ENCODE measurements around the gene SLC38A9.
"Not testable (repeated sequence)": the region's sequence is repeated elsewhere in the genome, so short reads cannot be mapped to it uniquely, and the experiment has no call there.

SLC38A9 gene

DNA sequence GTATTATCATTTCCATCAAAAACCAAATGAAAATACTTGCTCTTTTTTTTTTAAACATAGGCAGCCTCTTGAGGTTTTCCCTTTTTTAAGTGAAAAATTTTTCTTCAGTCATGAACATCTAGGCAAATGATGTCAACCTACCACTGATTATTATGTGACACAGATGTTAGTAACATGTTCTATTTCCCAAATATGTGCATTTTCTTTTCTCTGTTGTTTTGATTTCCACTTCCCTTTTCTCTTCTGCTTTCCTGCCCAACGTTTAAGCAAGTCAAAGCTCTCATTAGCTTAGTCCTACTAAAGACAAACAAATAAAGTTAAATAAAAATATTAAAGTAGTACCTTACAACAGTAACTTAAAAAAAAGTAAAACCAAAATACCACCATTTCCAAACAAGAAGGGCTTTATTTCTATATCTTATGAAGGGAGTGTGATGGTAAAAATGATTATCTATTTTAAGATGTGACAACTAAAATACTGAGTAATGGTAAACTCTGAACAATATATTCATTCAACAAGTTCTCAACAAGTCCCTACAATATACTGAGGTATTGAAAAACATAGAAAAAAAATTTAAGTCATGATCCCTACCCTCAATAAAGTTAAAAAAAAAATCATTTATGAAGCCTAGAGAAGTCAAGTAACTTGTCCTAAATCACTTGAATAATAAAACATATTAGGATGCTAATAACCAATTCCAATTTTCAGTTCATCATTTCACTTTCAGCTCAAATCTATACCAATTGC, 9.4 kb downstream of the SLC38A9 start:
- DNase-seq (ENCODE audit: low spot score): peak; percentile 18

DNA sequence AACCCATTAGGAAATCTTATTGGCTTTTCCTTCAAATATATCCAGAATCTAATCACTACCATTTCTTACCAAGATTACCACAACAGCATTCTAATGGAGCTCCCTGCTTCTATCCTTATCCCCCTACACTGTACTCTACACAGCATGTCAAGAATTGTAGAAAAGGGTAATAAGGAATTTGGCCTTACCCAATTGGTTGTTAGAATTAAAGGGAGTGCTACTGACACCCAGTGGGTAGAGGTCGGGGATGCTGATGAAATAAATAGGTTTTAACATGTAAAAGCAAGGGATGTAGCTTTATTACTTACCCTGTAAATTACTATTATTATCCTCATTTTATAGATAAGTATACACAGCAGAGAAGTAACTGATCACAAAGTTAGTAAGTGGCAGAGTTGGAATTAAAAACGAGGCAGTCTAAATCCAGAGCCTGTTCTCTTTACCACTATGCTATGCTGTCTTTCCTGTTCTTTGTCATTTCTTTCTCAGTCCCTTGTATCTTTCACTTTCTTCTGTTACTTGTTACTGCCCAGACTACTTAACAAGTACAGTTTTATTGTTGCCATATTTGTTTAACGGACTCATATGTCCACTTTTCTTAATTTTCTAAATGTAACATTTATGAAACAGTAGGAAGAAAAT, 10.5 kb downstream of the SLC38A9 start:
- DNase-seq (ENCODE audit: low spot score): no peak

DNA sequence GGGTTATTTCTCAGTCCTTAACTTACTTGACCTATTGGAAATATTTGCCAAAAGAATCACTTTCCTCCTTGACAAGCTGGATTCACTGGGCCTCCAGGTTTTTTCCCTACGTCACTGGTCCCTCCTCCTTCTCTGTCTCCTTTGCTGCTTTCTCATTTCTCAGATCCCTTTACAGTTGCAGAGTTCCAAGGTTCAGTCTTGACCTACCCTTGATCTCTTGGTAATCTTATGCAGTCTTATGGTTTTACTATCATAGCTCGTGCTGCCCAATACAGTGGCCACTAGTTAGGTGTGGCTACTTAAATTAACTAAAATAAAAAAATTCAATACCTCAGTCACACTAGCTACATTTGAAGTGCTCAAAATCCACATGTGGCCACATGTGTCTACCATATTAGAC, 11.4 kb downstream of the SLC38A9 start:
- no peak for DNase-seq (ENCODE audit: low spot score)

DNA sequence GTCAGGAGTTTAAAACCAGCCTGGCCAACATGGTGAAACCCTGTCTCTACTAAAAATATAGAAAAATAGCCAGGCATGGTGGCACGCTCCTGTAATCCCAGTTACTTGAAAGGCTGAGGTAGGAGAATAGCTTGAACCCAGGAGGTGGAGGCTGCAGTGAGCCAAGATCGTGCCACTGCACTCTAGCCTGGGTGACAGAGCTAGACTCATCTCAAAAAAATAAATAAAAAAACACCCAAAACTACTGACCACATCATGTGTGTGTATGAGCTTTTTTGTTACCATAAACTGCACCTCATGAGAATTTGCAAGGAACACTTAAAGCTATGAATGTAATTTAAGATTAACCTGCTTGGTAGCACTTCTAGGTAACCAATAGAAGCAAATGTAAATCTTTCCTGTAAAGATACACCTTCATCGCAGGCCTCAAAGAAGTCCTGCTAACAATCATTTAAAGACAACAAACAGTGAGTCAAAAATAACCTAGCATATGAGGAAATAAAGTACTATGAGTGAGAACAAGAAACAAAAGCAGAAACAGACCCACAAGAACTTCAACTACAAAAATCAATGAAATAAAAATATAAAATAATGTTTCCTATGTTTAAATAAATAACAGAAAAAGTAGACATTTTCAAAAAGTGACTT, 13.0 kb downstream of the SLC38A9 start:
- no peak for DNase-seq (ENCODE audit: low spot score)

DNA sequence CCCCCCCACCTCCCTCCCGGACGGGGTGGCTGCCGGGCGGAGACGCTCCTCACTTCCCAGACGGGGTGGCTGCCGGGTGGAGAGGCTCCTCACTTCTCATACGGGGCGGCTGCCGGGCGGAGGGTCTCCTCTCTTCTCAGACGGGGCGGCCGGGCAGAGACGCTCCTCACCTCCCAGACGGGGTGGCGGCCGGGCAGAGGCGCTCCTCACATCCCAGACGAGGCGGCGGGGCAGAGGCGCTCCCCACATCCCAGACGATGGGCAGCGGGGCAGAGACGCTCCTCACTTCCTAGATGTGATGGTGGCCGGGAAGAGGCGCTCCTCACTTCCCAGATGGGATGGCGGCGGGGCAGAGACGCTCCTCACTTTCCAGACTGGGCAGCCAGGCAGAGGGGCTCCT, 15.4 kb downstream of the SLC38A9 start:
- not testable (repeated sequence) for DNase-seq (ENCODE audit: low spot score)

DNA sequence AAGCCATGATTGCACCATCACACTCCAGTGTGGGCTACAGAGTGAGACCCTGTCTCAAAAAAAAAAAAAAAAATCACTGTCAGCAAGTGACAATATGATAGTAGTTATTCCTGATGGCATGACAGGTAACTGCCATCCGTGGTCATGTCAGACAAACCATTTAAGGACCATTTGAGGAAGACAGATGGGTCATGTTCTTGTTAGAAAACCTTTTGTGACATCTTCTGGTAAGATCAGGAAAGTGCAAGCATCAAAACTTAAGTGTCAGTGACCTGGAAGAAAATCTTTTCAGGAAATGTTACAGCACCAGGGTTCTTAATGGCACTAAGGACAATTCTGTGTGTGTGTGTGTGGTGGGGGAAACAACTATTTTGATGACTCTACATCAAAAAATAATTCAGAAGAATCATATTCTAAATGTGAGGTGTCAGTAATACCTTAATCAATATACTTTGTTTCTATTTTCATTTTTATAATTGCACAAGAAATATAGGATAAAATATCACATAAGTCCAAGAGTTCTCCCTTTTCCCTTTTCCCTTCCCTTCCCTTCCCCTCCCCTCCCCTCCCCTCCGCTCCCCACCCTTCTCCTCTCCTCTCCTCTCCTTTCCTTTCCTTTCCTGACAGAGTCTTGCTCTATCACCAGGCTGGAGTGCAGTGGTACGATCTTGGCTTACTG, 17.8 kb downstream of the SLC38A9 start:
- DNase-seq (ENCODE audit: low spot score): peak; percentile 42

DNA sequence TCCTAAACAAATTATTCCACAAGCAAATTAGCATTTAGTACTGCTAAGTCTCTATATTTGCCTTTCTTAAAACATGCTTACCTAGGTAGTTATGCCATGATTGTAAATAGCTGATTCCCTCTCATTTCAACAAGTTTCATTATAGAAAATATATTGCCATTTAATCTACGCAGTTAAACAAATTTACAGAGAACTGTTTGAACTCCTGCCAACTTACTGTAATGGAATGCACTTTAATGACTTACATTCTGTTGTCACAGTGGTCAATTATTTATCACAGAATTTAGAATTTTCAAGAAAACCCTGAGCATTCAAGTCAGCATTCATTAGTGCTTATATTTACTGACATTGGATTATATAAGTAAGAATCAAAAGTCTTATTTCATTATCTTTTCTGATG, 19.6 kb downstream of the SLC38A9 start:
- DNase-seq (ENCODE audit: low spot score): no peak

DNA sequence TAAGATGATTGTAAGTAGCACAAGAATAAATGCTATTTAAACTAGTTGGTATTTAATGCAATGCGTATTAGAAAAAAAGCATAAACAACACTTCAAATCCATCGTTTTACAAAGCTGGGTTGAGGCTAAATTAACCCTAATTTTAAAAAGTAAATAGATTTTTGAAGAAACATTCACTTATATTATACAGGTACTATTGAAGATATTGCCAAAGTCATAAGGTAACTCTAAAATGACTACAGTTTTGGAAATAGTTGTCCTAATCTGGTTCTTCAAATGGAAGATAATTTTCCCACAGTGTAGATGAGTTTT, 20.1 kb downstream of the SLC38A9 start:
- no peak for DNase-seq (ENCODE audit: low spot score)

DNA sequence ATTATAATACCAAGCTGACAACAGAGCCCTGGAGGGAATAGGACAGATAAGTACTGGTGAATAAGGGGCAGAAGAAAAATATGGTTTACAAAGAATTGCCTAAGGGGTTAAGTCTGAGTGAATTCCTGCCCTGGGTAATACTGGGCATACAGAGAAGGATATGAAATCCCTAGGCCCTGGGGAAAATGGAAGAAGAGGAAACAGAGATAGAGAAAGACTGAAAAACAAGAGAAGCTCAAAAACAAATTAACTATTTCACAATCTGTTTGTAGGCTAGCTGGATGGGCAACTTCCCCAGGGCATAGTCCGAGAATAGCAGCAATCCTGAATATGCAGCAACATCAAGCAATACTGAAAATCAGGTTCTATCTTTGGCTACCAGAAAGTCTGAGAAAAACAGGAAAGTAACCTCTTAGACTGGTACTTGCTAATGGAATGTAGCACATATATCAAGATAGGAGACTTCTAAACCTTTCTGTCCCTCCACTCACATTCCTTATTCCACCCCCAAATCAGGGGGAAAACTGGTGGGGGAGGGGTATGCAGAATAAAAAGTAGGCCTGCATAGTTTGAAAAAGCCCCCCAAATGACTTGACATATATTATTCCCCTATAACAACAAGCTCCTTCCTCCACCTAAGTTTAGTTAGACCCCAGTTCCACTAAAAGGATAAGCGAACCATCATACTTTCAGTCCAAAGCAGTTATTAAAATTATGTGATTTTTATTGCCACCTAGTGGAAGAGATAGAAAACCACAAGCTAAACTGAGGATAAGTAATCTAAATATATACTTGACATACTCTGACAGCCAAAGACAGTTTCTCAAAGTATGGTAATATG, 20.6 kb downstream of the SLC38A9 start:
- peak; percentile 59 for DNase-seq (ENCODE audit: low spot score)

DNA sequence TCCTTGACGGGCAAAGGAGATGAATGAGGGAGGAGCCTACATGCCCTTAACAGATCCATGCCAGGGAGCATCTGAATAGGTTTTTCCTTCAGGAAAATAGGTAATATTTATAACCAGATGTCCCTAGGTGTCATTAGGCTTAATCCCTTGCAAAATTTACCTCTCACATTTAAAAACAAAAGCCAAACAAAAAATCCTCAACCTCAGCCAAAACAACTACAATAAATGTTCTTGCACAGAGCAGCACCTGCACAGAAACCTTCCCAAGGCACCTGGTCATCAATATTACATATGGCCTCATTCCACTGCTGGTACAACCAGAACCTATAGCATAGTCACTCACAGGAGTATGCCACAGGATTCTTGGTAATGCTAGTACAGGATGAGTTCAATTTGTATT, 30.1 kb downstream of the SLC38A9 start:
- no peak for DNase-seq (ENCODE audit: low spot score)

DNA sequence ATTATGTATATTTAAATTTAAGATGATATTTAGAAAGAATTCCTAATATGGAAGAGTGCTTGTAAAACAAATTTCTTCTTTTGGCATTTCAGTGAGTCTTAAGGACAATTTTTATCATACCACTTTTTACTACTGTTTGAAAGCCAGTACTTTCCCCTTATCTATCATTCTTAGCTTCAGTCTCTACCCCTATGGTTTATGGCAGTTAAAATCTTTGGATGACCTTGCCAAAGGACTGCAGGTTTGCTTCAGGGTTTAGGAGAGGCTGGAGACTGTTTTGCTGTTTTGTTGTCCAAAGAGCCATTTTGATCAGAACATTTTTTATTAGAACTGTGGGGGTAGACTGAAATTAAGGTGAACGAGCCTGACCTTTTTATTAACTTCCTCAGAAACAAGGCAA, 30.8 kb downstream of the SLC38A9 start:
- no peak for DNase-seq (ENCODE audit: low spot score)

DNA sequence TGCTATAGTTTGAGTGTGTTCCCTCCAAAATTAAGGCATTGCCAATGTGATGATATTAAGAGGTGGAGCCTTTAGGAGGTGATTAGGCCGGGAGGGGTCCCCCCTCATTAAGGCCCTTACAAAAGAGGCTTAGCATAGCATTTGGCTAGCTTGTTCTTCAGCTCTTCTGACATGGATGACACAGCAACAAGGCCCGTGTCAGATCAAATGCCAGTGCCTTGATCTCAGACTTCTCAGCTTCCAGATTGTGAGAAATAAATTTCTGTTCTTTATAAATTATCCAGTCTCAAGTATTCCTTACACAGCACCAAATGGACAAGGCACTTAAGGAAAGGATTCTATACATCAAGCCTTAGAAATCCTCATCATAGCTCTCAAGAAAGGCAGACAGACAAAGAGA, 31.8 kb downstream of the SLC38A9 start:
- no peak for DNase-seq (ENCODE audit: low spot score)

DNA sequence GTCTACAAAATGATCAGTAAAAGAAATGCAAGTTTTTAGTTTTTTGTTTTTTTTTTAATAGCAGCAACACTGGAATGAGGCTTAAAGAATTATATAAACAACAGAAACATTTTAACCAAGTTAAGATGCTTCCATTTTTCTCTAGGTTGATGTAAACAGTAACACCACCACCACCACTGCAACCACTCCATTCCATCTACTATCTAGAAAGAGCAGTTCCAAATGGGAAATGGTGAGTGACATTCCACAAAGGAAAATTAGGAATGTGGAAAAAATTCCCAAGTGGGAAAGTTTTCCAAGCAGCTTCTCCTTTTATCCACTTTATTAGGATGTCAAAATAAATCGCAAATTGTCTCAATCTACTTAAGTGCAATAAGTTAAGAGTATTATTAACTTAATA, 32.6 kb downstream of the SLC38A9 start:
- DNase-seq (ENCODE audit: low spot score): no peak

DNA sequence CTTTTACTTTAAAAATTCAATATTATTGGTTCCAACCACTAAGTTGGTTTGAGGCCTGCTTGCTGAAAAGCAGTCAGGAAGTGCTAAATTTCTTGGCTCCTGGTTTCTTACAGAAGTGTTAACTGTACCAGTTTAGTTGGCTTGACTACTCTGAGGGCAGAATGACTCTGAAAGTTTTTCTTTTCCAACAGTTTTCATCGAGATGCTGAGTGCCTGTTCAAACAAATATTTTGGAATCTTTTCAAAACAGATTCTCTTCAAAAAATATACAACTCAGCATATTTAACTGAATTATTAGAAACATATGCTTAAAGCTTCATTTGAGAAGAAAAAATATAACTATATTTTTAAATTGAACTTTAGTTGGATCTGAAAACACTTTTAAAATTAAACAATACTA, 37.0 kb downstream of the SLC38A9 start:
- no peak for DNase-seq (ENCODE audit: low spot score)

DNA sequence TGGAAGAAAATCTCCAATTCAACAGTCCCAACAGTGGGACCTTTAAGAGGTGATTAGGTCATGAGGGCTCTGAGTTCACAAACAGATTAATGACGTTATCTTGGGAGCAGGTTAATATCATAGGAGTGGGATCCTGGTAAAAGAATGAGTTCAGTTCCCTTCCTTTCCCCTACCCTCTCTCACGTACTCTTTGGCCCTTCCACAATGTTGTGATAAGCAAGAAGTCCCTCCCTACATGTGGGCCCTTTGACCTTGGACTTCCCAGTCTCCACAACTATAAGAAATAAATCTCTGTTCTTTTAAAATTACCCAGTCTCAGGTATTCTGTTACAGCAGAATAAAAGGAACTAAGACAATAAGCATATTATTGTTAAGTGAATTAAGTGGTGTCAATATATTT, 37.8 kb downstream of the SLC38A9 start:
- DNase-seq (ENCODE audit: low spot score): no peak

DNA sequence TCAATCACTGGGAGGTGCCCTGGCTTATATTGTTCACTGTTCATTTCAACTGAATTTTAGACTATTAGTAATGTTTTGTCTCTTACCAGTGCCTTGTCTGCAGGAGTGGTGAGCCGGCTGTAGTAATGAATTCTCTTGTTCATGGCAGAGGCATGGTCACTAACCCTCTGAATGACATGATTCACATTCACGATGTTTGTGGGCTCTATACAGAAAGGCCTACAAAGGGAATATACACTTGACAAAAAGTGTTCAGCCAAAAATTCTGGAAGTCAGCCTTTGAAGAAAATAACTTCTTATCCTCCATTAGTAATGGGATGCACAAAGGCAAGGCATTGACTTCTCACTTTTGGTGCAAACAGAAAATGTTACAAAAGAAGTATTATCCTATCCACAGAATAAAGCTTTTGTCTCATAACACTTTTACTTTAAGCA, 39.6 kb downstream of the SLC38A9 start:
- DNase-seq (ENCODE audit: low spot score): no peak

DNA sequence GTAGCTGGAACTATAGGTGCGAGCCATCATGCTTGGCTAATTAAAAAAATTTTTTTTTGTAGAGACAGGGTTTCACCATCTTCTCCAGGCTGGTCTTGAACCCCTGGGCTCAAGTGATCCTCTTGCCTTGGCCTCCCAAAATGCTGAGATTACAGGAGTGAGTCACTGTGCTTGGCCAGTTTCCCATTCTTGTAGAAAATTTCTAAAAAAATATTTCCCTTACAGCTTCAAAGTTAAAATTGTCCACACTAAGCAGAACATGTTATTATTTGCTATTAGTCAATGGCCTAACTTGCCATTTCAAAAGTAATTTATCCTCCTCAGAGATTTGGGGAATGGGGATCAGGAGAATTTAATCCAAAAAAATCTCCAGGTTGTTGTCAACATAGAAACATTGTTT, 40.1 kb downstream of the SLC38A9 start:
- DNase-seq (ENCODE audit: low spot score): no peak

DNA sequence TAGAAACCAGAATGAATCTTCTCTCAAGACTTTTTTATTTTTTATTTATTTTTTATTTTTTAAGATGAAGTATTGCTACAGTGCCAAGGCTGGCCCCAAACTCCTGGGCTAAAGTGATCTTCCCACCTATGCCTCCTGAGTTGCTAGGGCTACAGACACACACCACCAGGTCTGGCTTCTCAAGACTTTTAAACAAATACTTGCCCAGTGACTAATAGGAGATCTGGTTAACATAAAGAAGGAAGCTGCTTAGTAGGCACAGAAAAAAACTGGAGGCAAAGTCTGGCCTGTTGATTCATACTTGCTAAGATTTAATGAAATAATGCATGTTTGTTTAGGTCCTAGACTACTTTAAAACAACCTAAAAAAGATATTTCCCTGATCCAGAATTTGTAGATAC, 43.8 kb downstream of the SLC38A9 start:
- DNase-seq (ENCODE audit: low spot score): no peak

DNA sequence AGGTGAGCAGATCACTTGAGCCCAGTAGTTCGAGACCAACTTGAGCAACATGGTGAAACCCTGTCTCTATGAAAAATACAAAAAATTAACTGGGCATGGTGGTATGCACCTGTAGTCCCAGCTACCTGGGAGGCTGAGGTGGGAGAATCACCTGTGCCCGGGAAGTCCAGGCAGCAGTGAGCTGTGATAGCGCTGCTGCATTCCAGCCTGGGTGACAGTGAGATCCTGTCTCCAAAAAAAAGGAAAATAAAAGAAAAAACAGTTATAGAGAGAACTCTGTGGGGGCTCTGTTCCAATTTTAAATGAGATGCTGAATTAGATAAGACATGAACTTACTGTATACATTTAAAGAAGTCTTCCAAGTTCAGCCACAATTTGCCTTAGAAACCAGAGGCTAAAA, 44.2 kb downstream of the SLC38A9 start:
- DNase-seq (ENCODE audit: low spot score): no peak

DNA sequence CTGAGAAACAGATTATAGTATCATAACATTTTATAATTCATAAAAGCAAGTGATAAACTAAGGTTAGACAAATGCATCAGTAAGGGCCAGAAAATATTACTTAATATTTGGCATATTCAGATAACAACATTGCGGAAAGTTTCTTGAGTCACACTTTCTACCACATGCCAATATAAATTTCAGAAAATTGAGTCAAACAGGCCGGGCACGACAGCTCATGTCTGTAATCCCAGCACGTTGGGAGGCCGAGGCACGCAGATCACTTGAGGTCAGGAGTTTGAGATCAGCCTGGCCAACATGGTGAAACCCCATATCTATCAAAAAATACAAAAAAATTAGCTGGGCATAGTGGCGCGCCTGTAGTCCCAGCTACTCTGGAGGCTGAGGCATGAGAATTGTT, 47.1 kb downstream of the SLC38A9 start:
- DNase-seq (ENCODE audit: low spot score): no peak

DNA sequence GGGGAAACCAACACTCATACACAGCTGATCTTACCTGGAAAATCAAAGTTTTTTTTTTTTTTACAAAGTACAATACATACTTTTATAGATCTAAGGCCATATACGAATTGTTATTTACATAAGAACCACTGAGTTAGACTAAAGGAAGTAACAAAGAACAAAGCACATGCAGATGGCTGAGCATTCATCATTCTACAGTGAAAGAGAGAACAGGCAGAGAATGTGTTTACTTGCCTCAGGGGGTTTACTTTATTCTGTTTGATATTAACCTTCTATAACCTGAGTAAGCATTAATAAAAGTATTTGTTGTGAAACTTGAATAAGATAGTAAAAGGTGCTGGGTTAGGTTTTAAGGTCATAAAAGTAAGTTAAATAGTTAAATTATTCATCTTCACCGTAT, 54.7 kb downstream of the SLC38A9 start:
- DNase-seq (ENCODE audit: low spot score): no peak

DNA sequence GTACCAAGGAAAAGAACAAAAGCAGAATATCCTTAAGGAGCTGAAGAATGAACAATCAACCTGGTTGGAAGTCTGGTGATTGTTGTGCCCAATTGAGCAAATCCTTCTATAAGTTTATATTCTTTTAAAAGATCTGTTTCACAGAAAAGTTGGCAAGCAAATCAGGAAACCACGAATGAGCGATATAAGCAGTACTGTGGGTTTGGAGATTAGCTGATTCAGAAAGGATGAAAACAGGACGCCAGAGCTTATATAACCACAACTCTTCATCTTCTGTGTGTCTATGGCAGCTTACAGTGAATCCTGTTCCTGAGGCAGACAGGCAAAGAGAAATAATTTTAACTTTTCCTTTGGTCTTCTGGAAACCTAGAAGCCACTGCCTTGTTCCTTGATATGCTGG, 61.7 kb downstream of the SLC38A9 start:
- no peak for DNase-seq (ENCODE audit: low spot score)
